ENCODE measurements around the gene DLL3. TPM values are rescaled to one million over a fixed set of nuclear protein-coding genes. Genes with fewer than 3 reads are reported as not detected.

DLL3 gene
- total and polyA plus RNA-seq, 9 of the 15 experiments (the other 6 are each of a cell fraction or from before 2014, with no cell fraction given) = 0.80 to 6.3 (median 1.2) TPM

DNA sequence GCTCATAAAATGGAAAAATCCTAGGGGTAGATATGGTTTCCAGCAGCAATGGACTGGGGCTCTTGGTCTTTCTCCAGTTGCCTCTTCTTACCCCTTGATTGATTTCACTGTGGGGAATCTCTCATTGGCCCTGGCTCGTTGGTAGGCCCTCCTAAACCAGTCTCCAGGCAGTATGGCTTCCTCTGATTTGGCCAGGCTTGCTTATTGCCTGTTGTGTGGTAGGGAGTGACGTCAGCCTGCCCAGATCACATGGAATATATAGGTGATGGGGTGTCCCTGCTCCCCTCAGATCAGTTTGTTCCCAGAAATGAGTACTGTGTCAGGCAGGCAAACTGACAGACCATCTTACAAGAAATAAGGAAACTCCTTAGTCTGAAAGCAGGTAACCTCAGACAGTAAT, 10.5 kb downstream of the DLL3 start (continued):
- no peak for TF ChIP-seq MGA (IDR thresholded peaks at IDR 0.05)

Data from K562 (cell line).